ENCODE data around the gene PRTFDC1. TPM values are rescaled to one million over a fixed set of nuclear protein-coding genes. Genes with fewer than 3 reads are reported as not detected.
"Not testable (repeated sequence)": the region's sequence is repeated elsewhere in the genome, so short reads cannot be mapped to it uniquely, and the experiment has no call there.

Gene PRTFDC1
- total RNA-seq, 1 donor from 2014 or later, result 1.5 TPM

- H3K4me1 ChIP-seq, result no peaks in the 10 kb centered on the region
- no peaks in the 10 kb centered on the region for H3K27me3 ChIP-seq (ENCODE audit: low read depth)
- H3K27ac ChIP-seq (replicated peaks), result no peak overlapping the region
- DNase-seq, result no peak
- H3K9me3 ChIP-seq (replicated peaks), result peaks cover 14% of the 10 kb centered on the region
- no peaks in the 10 kb centered on the region for H3K36me3 ChIP-seq
- TF ChIP-seq, protein P1, sequence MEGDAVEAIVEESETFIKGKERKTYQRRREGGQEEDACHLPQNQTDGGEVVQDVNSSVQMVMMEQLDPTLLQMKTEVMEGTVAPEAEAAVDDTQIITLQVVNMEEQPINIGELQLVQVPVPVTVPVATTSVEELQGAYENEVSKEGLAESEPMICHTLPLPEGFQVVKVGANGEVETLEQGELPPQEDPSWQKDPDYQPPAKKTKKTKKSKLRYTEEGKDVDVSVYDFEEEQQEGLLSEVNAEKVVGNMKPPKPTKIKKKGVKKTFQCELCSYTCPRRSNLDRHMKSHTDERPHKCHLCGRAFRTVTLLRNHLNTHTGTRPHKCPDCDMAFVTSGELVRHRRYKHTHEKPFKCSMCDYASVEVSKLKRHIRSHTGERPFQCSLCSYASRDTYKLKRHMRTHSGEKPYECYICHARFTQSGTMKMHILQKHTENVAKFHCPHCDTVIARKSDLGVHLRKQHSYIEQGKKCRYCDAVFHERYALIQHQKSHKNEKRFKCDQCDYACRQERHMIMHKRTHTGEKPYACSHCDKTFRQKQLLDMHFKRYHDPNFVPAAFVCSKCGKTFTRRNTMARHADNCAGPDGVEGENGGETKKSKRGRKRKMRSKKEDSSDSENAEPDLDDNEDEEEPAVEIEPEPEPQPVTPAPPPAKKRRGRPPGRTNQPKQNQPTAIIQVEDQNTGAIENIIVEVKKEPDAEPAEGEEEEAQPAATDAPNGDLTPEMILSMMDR (IDR thresholded peaks at IDR 0.05; ENCODE audit: borderline replicate concordance), result no peak
- no peak overlapping the region for H3K4me3 ChIP-seq
- intact Hi-C loops (cut with micrococcal nuclease), result no loop called here
Measured at GRCh38 chr10:24841530-24841929, 110.9 kb downstream of the PRTFDC1 start.

DNA sequence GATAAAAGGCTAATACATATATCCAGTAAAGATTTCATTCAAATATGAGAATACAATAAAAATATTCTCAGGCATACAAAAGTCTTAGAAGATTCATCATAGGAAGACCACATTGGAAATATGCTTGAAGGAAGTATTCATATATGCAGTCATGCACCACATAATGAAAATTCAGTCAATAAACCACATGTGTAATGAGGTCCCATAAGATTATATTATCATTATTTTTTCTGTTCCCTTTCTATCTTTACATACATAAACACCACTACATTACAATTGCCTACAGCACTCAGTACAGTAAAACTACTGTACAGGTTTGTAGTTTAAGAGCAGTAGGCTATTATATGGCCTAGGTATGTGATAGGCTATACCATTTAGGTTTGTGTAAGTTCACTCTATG, 111.6 kb downstream of the PRTFDC1 start:
- Histone ChIP-seq H3K36me3 (no peaks in the 10 kb centered on the region), H3K4me1 (no peaks in the 10 kb centered on the region), H3K9me3 (replicated peaks) (peaks cover 14% of the 10 kb centered on the region), H3K27ac (replicated peaks) (no peak overlapping the region), H3K27me3 (ENCODE audit: low read depth) (no peaks in the 10 kb centered on the region), H3K4me3 (no peak overlapping the region)
- TF ChIP-seq, protein P1 (IDR thresholded peaks at IDR 0.05; ENCODE audit: borderline replicate concordance), result no peak
- no peak for DNase-seq
- intact Hi-C loops (cut with micrococcal nuclease), result no loop called here

DNA sequence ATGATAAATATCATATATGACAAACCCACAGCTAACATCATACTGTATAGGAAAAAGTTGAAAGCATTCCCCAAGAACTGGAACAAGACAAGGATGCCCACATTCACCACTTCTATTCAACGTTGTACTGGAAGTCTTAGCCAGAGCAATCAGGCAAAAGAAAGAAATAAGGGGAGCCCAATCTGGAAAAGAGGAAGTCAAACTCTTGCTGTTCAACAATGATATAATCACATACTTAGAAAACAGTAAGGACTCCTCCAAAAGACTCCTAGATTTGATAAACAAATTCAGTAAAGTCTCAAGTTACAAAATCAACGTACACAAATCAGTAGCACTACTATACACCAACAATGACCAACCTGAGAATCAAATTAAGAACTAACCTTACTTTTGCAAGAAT, 114.6 kb downstream of the PRTFDC1 start:
- H3K36me3 ChIP-seq; H3K4me1 ChIP-seq; intact Hi-C loops (cut with micrococcal nuclease); H3K4me3 ChIP-seq; DNase-seq; H3K27me3 ChIP-seq (ENCODE audit: low read depth); H3K27ac ChIP-seq (replicated peaks): not testable (repeated sequence)
- H3K9me3 ChIP-seq (replicated peaks), result peaks cover 14% of the 10 kb centered on the region

GRCh38 chr10:24834869-24835268, 117.5 kb downstream of the PRTFDC1 start:
- Histone ChIP-seq H3K27me3 (ENCODE audit: low read depth) (no peaks in the 10 kb centered on the region), H3K36me3 (no peaks in the 10 kb centered on the region), H3K4me3 (no peak overlapping the region), H3K9me3 (replicated peaks) (peaks cover 14% of the 10 kb centered on the region), H3K27ac (replicated peaks) (no peak overlapping the region), H3K4me1 (no peaks in the 10 kb centered on the region)
- TF ChIP-seq, protein P1 (IDR thresholded peaks at IDR 0.05; ENCODE audit: borderline replicate concordance), result no peak
- intact Hi-C loops (cut with micrococcal nuclease), result no loop called here
- DNase-seq, result no peak

- TF ChIP-seq, protein P1 (IDR thresholded peaks at IDR 0.05; ENCODE audit: borderline replicate concordance), result no peak
- H3K9me3 ChIP-seq (replicated peaks), result no peaks in the 10 kb centered on the region
- peak overlapping the region; percentile 17 for H3K27ac ChIP-seq (replicated peaks)
- no peak for DNase-seq
- no peaks in the 10 kb centered on the region for H3K4me1 ChIP-seq
- H3K36me3 ChIP-seq, result no peaks in the 10 kb centered on the region
- H3K4me3 ChIP-seq, result peak overlapping the region; percentile 0
- no peaks in the 10 kb centered on the region for H3K27me3 ChIP-seq (ENCODE audit: low read depth)
- intact Hi-C loops (cut with micrococcal nuclease), result no loop called here
Measured at GRCh38 chr10:24826009-24826408, 126.4 kb downstream of the PRTFDC1 start.

DNA sequence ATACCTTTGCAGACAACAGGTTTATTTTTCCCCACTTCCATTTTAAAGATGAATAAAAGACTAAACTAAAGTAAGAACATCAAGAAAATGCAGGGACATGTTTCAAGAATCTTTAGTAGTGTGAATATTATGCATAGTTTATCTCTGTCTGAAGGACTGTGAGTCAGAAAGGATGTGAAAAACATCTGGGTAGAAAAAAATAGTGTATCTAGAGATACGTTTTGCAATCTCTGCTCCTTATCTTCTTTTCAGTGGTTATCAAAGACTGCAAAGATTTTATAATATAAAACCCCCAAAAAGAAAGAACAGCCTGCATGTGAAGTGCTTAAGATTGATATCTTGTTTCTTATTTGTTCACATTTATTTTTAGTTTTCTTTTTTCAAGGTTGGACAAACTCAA, 126.9 kb downstream of the PRTFDC1 start:
- DNase-seq, result no peak
- intact Hi-C loops (cut with micrococcal nuclease), result no loop called here
- Histone ChIP-seq H3K27me3 (ENCODE audit: low read depth) (no peaks in the 10 kb centered on the region), H3K36me3 (no peaks in the 10 kb centered on the region), H3K4me3 (no peak overlapping the region), H3K4me1 (no peaks in the 10 kb centered on the region), H3K9me3 (replicated peaks) (no peaks in the 10 kb centered on the region), H3K27ac (replicated peaks) (peak overlapping the region; percentile 17)
- TF ChIP-seq, protein P1 (IDR thresholded peaks at IDR 0.05; ENCODE audit: borderline replicate concordance), result no peak
